Ascending aorta (tissue), 2 donors: ENCODE data around the gene FOXK2. TPM values are rescaled to one million over a fixed set of nuclear protein-coding genes. Genes with fewer than 3 reads are reported as not detected.

ENCODE experiments used
- DNase-seq, 2 donors: peaks; one replicate each; pipeline ENCODE4 v3.0.0-alpha.2; 2019; ENCODE audit warnings: low spot score in 2 of 2
- H3K27ac ChIP-seq, 2 donors: fragments of 200-600 bp; sonication (generic); one replicate each; pipeline ENCODE4 v1.5.1; 2016 to 2017; ENCODE audit warnings: mild to moderate bottlenecking in 1 of 2
- H3K27me3 ChIP-seq: fragments of 200-600 bp; sonication (generic); one replicate; pipeline ENCODE4 v1.5.1; 2017
- H3K36me3 ChIP-seq, 2 donors: fragments of 200-600 bp; sonication (generic); one replicate each; pipeline ENCODE4 v1.5.1; 2016
- H3K4me1 ChIP-seq, 2 donors: fragments of 200-600 bp; sonication (generic); one replicate each; pipeline ENCODE4 v1.5.1; 2016 to 2017; ENCODE audit warnings: mild to moderate bottlenecking in 1 of 2
- H3K4me3 ChIP-seq, 2 donors: fragments of 200-600 bp; sonication (generic); one replicate each; pipeline ENCODE4 v1.5.1; 2016 to 2017; ENCODE audit warnings: mild to moderate bottlenecking in 1 of 2
- H3K9me3 ChIP-seq, 2 donors: fragments of 200-600 bp; sonication (generic); one replicate each; pipeline ENCODE4 v1.5.1; 2016
- CTCF ChIP-seq, 3 experiments: fragments of 200-600 bp in 2 of 3; fragments of 450-650 bp in 1 of 3; sonication (generic) in 2 of 3; IDR thresholded peaks; one replicate each; pipeline ENCODE4 v1.5.1; 2016 to 2019; ENCODE audit warnings: antibody characterized with exemption in 3 of 3, mild to moderate bottlenecking in 1 of 3, moderate library complexity in 1 of 3
- intact Hi-C: fragments of 100-400 bp; cut with DNase I; formaldehyde crosslinking; loops from one replicate; pipeline ENCODE4 v1.15.1; 2023
- total RNA-seq: library from RNA; depleted of rRNA; stranded (reverse); fragments of >200 nt; gene quantifications from one replicate; pipeline ENCODE4 v1.1.0, GENCODE V29; 2016

The FOXK2 gene
- total RNA-seq, 1 donor from 2014 or later = 131 TPM

GRCh38 chr17:82605939-82606600, 86.5 kb downstream of the FOXK2 start:
- no peak overlapping the region for H3K27ac ChIP-seq

GRCh38 chr17:82608816-82609215, 89.3 kb downstream of the FOXK2 start:
- intact Hi-C loops = no loop called here
- Histone ChIP-seq H3K27ac (no peak overlapping the region), H3K9me3 (no peaks in the 10 kb centered on the region), H3K4me1 (no peaks in the 10 kb centered on the region), H3K4me3 (no peak overlapping the region), H3K36me3 (peaks cover 30 to 62% of the 10 kb centered on the region in 2 donors), H3K27me3 (no peaks in the 10 kb centered on the region)
- TF ChIP-seq CTCF (IDR thresholded peaks at IDR 0.05) = no peak
- no peak for DNase-seq

More at GRCh38 chr17:82605939-82606600, 86.5 kb downstream of the FOXK2 start:
- intact Hi-C loops = no loop called here
- TF ChIP-seq CTCF (IDR thresholded peaks at IDR 0.05) = no peak
- Histone ChIP-seq H3K27me3 (no peaks in the 10 kb centered on the region), H3K9me3 (no peaks in the 10 kb centered on the region), H3K4me1 (no peaks in the 10 kb centered on the region), H3K36me3 (peaks cover 46 to 85% of the 10 kb centered on the region in 2 donors), H3K4me3 (no peak overlapping the region)
- no peak for DNase-seq

- Histone ChIP-seq H3K4me3 (no peak overlapping the region), H3K27ac (no peak overlapping the region), H3K4me1 (no peaks in the 10 kb centered on the region), H3K27me3 (no peaks in the 10 kb centered on the region), H3K9me3 (no peaks in the 10 kb centered on the region), H3K36me3 (peaks cover 26 to 62% of the 10 kb centered on the region in 2 donors)
- intact Hi-C loops = no loop called here
- no peak for TF ChIP-seq CTCF (IDR thresholded peaks at IDR 0.05)
- no peak for DNase-seq
Observed at GRCh38 chr17:82609655-82610054, 90.1 kb downstream of the FOXK2 start.

- H3K27ac ChIP-seq = no peak overlapping the region
- peaks cover 33 to 63% of the 10 kb centered on the region in 2 donors for H3K36me3 ChIP-seq
Observed at GRCh38 chr17:82611140-82612058, 91.9 kb downstream of the FOXK2 start.

More at GRCh38 chr17:82611140-82612058, 91.9 kb downstream of the FOXK2 start:
- H3K27me3 ChIP-seq = no peaks in the 10 kb centered on the region
- DNase-seq = no peak
- no peaks in the 10 kb centered on the region for H3K9me3 ChIP-seq
- H3K4me1 ChIP-seq = no peaks in the 10 kb centered on the region
- no peak overlapping the region for H3K4me3 ChIP-seq
- intact Hi-C loops = no loop called here
- no peak for TF ChIP-seq CTCF (IDR thresholded peaks at IDR 0.05)
